Stimulated activated CD4-positive, alpha-beta T cell treated with anti-CD3 and anti-CD28 coated beads, Interleukin-2, amount 100 ng/mL, for 24 hours (primary cell): Measurements from ENCODE around the gene CLEC2A.
A peak's percentile ranks its signal among the peaks of the same experiment; 100 is the strongest.
"Not testable (repeated sequence)": the region's sequence is repeated elsewhere in the genome, so short reads cannot be mapped to it uniquely, and the experiment has no call there.

ENCODE experiments used
- DNase-seq, 2 donors: peaks; one replicate each; pipeline ENCODE4 v3.0.0-alpha.2; 2020

The CLEC2A gene, protein sequence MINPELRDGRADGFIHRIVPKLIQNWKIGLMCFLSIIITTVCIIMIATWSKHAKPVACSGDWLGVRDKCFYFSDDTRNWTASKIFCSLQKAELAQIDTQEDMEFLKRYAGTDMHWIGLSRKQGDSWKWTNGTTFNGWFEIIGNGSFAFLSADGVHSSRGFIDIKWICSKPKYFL

DNA sequence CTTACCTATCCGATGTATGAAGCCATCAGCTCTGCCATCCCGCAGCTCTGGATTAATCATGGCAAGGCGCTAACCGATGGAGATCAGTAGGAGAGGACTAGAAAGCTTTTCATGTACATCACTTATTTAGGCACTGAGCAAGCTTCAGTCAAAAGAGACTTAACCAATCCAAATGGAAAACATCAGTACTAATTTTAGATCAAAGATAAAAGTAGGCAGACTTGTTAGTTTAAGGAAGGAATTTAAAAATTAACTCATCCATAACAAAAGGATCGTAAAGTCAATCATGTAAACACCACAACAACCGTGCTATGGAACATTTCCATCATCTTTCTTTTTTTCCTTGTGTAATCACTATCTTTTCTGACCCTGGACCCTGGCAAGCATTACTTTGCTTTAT is at the start of gene CLEC2A:
Gene CLEC2A, minus strand, starts transcription at position 101 of the 400 bp plus-strand sequence. Its CDS starts 41 bp downstream, at position 60.
- DNase-seq = no peak

DNA sequence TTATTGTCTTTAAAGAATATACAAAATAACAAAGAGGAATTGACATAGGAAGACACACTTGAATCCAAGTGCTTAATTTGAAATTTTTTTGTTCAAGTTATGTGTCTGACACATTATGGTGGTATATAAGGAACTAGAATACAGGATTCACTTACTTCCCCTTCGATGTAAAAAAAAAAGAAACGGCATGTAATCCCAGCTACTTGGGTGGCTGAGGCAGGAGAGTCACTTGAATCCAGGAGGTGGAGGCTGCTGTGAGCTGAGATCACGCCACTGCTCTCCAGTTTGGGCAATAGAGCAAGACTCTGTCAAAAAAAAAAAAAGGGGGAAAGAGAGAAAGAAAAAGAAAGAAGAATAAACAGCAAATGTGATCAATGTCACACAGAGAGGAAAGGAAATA is 48.0 kb upstream of the CLEC2A start:
- no peak for DNase-seq

GRCh38 chr12:9977916-9978315 is 45.7 kb upstream of the CLEC2A start:
- no peak for DNase-seq

DNA sequence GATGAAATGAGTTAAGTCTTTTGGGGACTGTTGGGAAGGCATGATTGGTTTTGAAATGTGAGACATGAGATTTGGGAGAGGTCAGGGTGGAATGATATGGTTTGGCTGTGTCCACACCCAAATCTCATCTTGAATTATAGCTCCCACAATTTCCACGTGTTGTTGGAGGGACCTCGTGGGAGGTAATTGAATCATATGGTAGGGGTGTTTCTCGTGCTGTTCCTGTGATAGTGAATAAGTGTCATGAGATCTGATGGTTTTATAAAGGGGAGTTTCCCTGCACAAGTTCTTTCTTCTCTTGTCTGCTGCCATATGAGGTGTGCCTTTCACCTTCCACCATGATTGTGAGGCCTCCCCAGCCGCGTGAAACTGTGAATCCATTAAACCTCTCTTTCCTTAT is 44.5 kb upstream of the CLEC2A start:
- DNase-seq = not testable (repeated sequence)

DNA sequence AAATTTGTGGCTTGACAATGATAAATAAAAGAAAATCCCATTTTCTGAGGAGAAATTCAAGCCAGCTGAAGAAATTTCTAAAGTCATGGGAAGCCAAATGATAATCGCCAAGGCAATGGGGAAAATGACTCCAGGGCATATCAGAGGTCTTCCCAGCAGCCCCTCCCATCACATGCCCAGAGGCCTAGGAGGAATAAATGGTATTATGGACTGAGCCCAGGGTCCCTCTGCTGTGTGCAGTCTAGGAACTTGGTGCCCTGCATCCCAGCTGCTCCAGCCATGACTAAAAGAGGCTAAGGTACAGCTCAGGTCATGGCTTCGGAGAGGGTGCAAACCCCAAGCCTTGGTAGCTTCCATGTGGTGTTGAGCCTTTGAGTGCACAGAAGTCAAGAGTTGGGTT is 43.4 kb upstream of the CLEC2A start:
- no peak for DNase-seq

GRCh38 chr12:9974731-9975130 is 42.6 kb upstream of the CLEC2A start:
- not testable (repeated sequence) for DNase-seq

GRCh38 chr12:9973949-9974348 is 41.8 kb upstream of the CLEC2A start:
- no peak for DNase-seq

DNA sequence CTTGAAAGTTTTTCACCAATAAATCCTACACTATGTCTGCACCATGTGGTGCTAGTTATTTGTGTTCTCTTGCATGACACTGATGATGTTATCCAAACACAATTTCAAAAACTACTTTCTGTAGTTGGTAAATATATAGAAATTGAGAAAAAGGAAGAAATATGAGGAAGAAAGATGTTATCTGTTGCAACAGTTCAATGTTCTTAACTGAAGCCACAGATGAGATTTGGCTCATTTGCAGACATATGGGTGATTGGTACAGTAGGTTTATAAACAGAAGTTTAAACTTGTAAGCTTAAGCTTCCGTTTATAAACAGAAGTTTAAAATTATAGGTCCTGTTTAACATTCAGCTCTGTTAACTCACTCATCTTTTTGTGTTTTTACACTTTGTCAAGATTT is 39.0 kb upstream of the CLEC2A start, which contains the start of gene CLEC12A:
Gene CLEC12A, plus strand, starts transcription at position 229 of the 400 bp plus-strand sequence. CDS start 188 bp downstream, outside the sequence.
- no peak for DNase-seq

DNA sequence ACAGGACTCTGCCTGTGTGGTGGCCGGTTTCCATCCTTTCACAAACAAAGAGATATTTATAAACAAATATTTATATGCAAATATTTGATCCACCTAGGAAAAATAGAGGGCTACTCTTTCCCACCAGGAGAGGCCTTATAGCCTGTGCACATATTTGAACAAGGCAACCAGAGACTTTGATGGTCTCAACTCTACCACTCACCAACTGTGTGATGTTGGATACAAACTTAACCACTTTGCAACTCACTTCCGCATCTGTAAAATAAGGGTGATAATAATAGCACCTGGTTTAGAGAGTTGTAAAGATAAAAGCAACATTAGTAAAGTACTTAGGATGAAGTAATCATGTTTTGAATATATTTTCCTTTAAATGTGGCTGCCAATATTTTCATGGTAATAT is 37.5 kb upstream of the CLEC2A start:
- DNase-seq = no peak

DNA sequence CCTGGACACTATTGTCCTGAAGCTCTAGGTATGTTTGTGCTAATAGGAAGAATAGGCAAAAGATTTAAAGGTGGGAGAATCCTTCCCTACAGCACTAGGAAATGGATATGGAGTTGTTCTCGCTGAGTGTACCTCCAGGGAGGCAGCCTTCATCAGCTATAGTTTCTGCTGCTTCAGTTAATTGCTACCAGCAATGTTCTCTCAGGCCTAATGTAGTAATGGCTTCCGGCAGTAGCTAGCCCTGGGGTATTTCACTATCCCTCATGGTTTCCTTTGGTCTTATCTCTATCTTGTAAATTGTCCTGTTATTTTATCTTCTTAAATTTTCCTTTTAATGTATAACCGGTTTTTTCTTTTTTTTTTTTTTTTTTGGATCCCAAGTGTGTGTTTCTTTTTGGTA is 29.7 kb upstream of the CLEC2A start:
- DNase-seq = no peak

DNA sequence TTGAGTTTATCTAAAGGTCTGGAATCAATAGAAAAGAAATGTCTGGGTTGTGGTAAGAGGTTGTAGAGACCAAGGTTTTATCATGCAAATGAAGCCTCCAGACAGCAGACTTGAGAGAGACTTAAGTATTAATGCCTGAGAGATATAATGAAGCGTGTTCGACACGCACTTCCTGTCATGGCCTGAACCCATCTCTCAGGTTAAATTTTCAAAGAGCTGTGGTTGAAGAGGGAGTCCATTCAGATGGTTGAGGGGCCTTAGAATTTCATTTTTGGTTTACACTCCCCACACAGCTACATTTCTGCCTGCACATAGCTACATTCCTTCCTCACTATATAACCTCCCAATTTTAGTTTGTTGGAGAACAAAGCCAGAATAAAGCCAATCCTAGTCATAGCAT is 28.9 kb upstream of the CLEC2A start:
- DNase-seq = no peak

DNA sequence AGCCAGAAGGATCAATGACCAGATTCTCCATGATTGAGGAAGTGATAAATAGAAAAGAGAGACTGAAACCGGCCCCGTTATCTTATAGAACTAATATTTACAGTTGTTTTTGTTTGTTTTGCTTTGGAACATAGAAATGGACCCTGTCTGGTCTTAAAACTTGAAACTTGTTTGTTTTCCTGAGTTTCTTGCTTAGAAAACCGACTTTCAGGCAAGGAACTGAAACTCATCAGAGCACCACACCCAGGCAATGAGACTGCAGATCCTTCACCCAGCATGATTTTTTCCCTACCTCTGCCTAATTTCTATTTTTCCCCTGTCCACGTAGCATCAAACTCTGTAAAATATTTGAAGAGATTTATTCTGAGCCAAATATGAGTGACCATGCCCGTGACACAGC is 28.4 kb upstream of the CLEC2A start:
- DNase-seq = no peak

- DNase-seq = no peak
Observed at GRCh38 chr12:9957834-9958233, 25.7 kb upstream of the CLEC2A start.

DNA sequence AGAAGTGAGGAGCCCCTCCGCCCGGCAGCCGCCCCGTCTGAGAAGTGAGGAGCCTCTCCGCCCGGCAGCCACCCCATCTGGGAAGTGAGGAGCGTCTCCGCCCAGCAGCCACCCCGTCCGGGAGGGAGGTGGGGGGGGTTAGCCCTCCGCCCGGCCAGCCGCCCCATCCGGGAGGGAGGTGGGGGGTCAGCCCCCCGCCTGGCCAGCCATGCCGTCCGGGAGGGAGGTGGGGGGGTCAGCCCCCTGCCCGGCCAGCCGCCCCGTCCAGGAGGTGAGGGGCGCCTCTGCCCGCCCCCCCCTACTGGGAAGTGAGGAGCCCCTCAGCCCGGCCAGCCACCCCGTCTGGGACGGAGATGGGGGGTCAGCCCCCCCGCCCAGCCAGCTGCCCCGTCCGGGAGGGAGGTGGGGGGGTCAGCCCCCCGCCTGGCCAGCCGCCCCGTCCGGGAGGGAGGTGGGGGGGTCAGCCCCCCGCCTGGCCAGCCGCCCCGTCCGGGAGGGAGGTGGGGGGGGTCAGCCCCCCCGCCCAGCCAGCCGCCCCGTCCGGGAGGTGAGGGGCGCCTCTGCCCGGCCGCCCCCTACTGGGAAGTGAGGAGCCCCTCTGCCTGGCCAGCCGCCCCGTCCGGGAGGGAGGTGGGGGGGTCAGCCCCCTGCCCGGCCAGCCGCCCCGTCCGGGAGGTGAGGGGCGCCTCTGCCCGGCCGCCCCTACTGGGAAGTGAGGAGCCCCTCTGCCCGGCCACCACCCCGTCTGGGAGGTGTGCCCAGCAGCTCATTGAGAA is 21.0 kb upstream of the CLEC2A start:
- DNase-seq = not testable (repeated sequence)

DNA sequence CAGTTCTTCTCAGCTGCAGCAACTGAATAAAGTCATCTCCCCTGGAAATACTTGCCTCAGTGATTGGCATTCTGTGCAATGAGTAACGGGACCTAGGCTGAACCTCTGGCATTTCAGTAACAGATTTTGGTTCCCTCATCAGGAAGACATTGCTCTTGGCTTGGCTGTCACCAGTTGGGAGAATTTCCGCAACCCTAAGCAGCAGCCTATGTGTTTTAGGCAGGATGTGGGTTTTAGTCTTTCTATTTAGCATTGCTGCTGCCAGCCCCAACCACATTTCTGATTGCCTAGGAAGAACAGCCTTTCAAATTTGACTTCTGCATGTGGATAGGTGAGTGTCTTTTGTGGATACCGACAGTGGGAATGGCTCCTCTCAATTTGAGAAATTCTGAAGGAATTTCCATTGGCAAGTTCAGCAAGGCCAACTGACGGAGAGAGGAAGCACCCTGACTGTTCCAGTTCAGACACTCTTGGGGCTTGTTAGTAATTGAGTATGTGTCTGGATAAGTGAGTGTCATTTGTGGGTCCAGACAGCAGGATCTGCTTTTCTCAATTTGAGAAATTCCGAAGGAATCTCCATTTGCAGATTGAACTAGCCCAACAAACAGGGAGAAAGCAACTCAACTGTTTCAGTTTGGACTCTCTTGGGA is 19.0 kb upstream of the CLEC2A start:
- peak; percentile 15 to 18 for DNase-seq

DNA sequence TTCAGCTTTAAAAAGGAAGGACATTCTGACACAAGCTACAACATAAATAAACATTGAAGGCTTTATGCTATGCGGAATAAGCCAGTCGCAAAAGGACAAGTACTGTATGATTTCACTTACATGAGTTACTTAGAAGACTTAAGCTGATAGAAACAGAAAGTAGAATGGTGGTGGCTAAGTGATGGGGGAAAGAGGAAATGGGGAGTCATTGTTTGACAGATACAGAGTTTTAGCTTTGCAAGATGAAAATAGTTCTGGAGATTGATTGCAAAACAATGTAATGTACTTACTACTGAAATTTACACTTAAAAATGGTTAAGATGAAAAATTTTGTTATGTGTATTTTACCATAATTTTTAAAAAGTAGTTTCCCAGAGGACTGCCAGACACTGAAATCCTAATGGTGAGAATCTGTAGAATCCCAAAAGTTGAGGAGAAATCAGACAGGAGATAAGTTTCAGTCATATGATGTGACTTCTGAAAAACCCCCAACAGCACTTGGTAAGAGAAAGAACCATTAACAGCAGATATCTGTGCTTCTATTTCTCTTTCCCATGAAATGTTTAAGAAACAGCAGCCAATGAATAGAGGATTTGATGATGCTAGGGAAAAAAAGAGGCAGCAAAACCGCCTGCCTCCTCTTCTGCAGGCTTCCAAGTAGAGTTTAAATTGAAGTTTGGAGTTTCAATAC is 16.6 kb upstream of the CLEC2A start:
- no peak for DNase-seq

GRCh38 chr12:9947674-9948073 is 15.5 kb upstream of the CLEC2A start:
- no peak for DNase-seq

- no peak for DNase-seq
Observed at GRCh38 chr12:9944391-9944790, 12.2 kb upstream of the CLEC2A start.

DNA sequence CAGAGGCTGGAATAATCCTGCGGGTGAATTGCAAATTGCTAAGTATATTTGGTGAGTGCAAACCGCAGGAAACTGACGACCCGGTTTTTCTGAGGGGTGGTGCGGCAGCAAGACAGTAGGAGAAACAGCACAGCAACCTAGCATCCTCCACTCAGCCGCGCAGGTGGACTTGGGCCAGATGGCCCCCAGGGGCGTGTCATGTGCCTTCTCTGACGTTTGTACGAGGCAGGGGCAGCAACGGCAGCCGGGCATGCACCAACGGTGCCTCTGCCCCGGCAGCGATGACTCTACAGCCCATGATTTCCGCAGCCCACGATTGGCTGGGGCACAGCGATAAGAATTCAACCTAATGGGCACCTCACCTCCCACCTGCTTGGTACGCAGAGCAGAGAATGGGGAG is 11.1 kb upstream of the CLEC2A start:
- DNase-seq = peak in 1 of 2 donors; percentile 5

DNA sequence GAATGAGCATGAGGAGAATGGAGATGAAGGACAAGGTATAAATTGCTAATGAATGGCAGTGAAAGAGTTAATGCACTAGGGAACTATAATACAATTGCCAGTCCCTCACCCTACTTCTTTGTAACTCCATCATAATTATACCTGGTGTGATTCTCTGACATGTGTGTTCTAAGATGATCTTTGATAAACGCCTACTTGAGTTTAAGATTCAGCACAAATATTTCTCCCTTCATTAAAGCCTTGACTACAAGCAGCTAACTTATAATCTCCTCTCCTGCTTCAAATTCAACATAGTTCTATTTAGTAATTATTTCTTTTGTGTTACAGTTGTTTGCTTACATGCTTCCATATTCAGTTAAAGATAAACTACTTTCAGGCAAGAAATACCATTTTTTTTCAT is 9.7 kb upstream of the CLEC2A start:
- no peak for DNase-seq

DNA sequence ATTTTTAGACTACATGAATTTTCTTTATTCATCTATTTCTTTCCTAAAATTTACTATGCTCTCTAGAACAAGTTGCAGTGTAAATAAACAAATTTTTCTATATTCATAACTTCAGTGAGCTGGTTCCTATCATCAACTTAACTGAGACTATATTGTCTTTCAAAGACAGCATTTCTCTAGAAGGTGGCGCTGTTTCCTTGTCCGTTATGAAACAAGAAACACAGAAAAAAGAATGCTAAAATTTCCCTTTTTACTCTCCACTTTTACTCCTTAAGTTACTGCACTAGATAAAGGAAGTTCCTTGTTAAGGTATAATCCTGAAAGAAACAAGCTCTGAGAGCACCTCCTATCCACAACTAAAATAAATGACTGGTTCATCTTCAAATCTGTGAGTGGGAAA is 8.2 kb upstream of the CLEC2A start:
- no peak for DNase-seq

GRCh38 chr12:9936591-9936990 is 4.4 kb upstream of the CLEC2A start:
- no peak for DNase-seq

DNA sequence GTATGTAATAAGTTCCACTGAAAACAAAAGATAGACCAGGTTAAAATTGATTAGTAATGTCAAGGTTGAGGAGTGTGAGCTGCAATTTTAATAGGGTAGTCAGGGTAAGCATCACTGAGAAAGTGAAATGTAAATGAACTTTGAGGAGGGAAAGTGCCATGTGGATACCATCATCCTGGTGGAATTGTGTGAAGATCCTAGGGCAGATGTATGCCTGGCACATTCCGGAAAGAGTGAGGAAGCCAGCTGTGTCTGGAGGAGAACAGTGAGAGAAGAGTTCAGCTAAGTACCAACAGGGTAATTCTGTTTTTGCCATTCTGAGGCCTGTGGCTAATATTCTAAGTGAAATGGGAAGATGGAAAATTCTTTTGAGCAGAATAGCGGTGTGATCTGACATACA is 2.9 kb upstream of the CLEC2A start:
- no peak for DNase-seq

- DNase-seq = no peak
Observed at GRCh38 chr12:9933958-9934357, 1.8 kb upstream of the CLEC2A start.
